HCT116 (cell line): Measurements from ENCODE around the gene OTP. TPM values are rescaled to one million over a fixed set of nuclear protein-coding genes. Genes with fewer than 3 reads are reported as not detected.

Experiments used
- ATAC-seq: fragments of 200-7000 bp; cut with Tn5 transposase; 2 replicates; pipeline ENCODE4 v1.9.1; 2020; ENCODE audit warnings: mild to moderate bottlenecking, moderate library complexity
- BruUV-seq: library from RNA; stranded (reverse); fragments of 400-500 nt; replicated peaks from 2 replicates; lab custom pipeline; 2021; lab: Mats Ljungman, UMichigan
- CTCF ChIA-PET: fragments of 300-600 bp; sonication (Branson Sonifier 250); formaldehyde crosslinking; loops from one replicate; lab custom pipeline; 2021; ENCODE audit warnings: antibody characterized with exemption; lab: Charles Lee
- POLR2A ChIA-PET: fragments of 300-600, 350-600 bp; sonication (Branson Sonifier 250); formaldehyde crosslinking; loops from one replicate; lab custom pipeline; 2021; ENCODE audit warnings: antibody characterized with exemption; lab: Charles Lee
- RAD21 ChIA-PET, 2 experiments: fragments of 300-600 bp; sonication (Branson Sonifier 250); formaldehyde crosslinking; loops; one replicate each; lab custom pipeline; 2023; ENCODE audit warnings: low total read pairs in 2 of 2; ENCODE audit not compliant: uncharacterized antibody in 2 of 2, unreplicated experiment in 2 of 2, low non-redundant PET in 1 of 2; lab: Charles Lee
- DNase-seq: peaks from one replicate; pipeline ENCODE4 v3.0.0-alpha.2; 2010; ENCODE audit warnings: low read depth, low spot score
- H2AFZ ChIP-seq: fragments of 200-600 bp; shearing (Covaris generic), sonication (generic); 2 replicates; pipeline ENCODE4 v1.6.1; 2017; ENCODE audit warnings: low read depth, mixed run types, mixed read lengths, antibody characterized with exemption, low read length; ENCODE audit not compliant: poor library complexity, severe bottlenecking
- H3K27ac ChIP-seq: 2 replicates; pipeline ENCODE4 v1.5.1; 2012; ENCODE audit warnings: low read depth, low read length
- H3K27me3 ChIP-seq: fragments of 200-600 bp; sonication (generic); 2 replicates; pipeline ENCODE4 v1.6.1; 2016; ENCODE audit warnings: mixed run types, low read length, mixed read lengths; ENCODE audit not compliant: insufficient read depth
- H3K36me3 ChIP-seq, 2 experiments: fragments of 200-500 bp in 1 of 2; fragments of 200-600 bp in 1 of 2; sonication (Bioruptor generic) in 1 of 2; sonication (generic) in 1 of 2; 2 replicates each; pipeline versions ENCODE4 v1.5.1 to v1.6.1; 2014 to 2016; ENCODE audit warnings: low read length in 2 of 2, inconsistent platforms in 1 of 2, mixed read lengths in 1 of 2, mixed run types in 1 of 2; ENCODE audit not compliant: insufficient read depth in 2 of 2, control insufficient read depth in 1 of 2
- H3K4me1 ChIP-seq, 2 experiments: fragments of 200-600 bp in 1 of 2; sonication (generic) in 1 of 2; 2 replicates each; pipeline versions ENCODE4 v1.5.1 to v1.6.1; 2012 to 2017; ENCODE audit warnings: low read length in 2 of 2, inconsistent platforms in 1 of 2, mild to moderate bottlenecking in 1 of 2, mixed read lengths in 1 of 2, mixed run types in 1 of 2, moderate library complexity in 1 of 2; ENCODE audit not compliant: insufficient read depth in 2 of 2, control insufficient read depth in 1 of 2
- H3K4me2 ChIP-seq: fragments of 200-600 bp; sonication (generic); 2 replicates; pipeline ENCODE4 v1.6.1; 2017; ENCODE audit warnings: mixed run types, low read length, mixed read lengths
- H3K4me3 ChIP-seq, 2 experiments: fragments of 200-600 bp in 1 of 2; sonication (generic) in 1 of 2; replicated peaks in 1 of 2; 2 replicates each; pipeline ENCODE4 v1.5.1; 2011 to 2016; ENCODE audit warnings: low read length in 2 of 2, control low read depth in 1 of 2, low read depth in 1 of 2, mild to moderate bottlenecking in 1 of 2, mixed read lengths in 1 of 2, mixed run types in 1 of 2
- H3K79me2 ChIP-seq: fragments of 200-600 bp; sonication (generic); 2 replicates; pipeline ENCODE4 v1.6.1; 2017; ENCODE audit warnings: mild to moderate bottlenecking, mixed run types, low read length, moderate library complexity, mixed read lengths; ENCODE audit not compliant: insufficient read depth
- H3K9ac ChIP-seq: fragments of 200-600 bp; sonication (generic); 2 replicates; pipeline ENCODE4 v1.6.1; 2016; ENCODE audit warnings: low read length, mixed read lengths
- H3K9me2 ChIP-seq: fragments of 200-600 bp; sonication (generic), shearing (Covaris generic); 2 replicates; pipeline ENCODE4 v1.6.1; 2017; ENCODE audit warnings: mixed run types, mild to moderate bottlenecking, moderate library complexity; ENCODE audit not compliant: insufficient read depth
- H3K9me3 ChIP-seq, 2 experiments: fragments of 200-500 bp in 1 of 2; fragments of 200-600 bp in 1 of 2; sonication (Bioruptor generic) in 1 of 2; sonication (generic) in 1 of 2; 2 replicates each; pipeline ENCODE4 v1.6.1; 2014 to 2017; ENCODE audit warnings: low read length in 2 of 2, mixed read lengths in 2 of 2, inconsistent platforms in 1 of 2, low read depth in 1 of 2, mild to moderate bottlenecking in 1 of 2, mixed run types in 1 of 2, moderate library complexity in 1 of 2; ENCODE audit not compliant: control insufficient read depth in 1 of 2, insufficient read depth in 1 of 2
- H4K20me1 ChIP-seq: fragments of 200-600 bp; sonication (generic), shearing (Covaris generic); 2 replicates; pipeline ENCODE4 v1.6.1; 2017; ENCODE audit warnings: mixed run types, mild to moderate bottlenecking, moderate library complexity; ENCODE audit not compliant: insufficient read depth
- ATF3 ChIP-seq: IDR thresholded peaks from 2 replicates; pipeline ENCODE4 v1.6.1; 2012
- CBX3 ChIP-seq: IDR thresholded peaks from 2 replicates; pipeline ENCODE4 v1.6.1; 2012; ENCODE audit warnings: low read depth
- CEBPB ChIP-seq: IDR thresholded peaks from 2 replicates; pipeline ENCODE4 v1.6.1; 2012; ENCODE audit warnings: low read depth
- CTCF ChIP-seq, 3 experiments: fragments of 200-600 bp in 1 of 3; sonication (generic) in 1 of 3; IDR thresholded peaks in 2 of 3; conservative IDR thresholded peaks in 1 of 3; 2 replicates each; pipeline ENCODE4 v1.5.1; 2012 to 2017; ENCODE audit warnings: low read depth in 2 of 3, low read length in 2 of 3, antibody characterized with exemption in 1 of 3, borderline replicate concordance in 1 of 3, control low read depth in 1 of 3, mild to moderate bottlenecking in 1 of 3, mixed read lengths in 1 of 3, mixed run types in 1 of 3, moderate library complexity in 1 of 3; ENCODE audit not compliant: insufficient read depth in 1 of 3
- EGR1 ChIP-seq: IDR thresholded peaks from 2 replicates; pipeline ENCODE4 v1.6.1; 2012; ENCODE audit warnings: low read depth
- EZH2phosphoT487 ChIP-seq: fragments of 200-600 bp; IDR thresholded peaks from 2 replicates; pipeline ENCODE4 v1.6.1; 2018; ENCODE audit warnings: antibody characterized with exemption, borderline replicate concordance
- FOSL1 ChIP-seq: IDR thresholded peaks from 2 replicates; pipeline ENCODE4 v1.6.1; 2012; ENCODE audit warnings: low read depth
- JUND ChIP-seq: IDR thresholded peaks from 2 replicates; pipeline ENCODE4 v1.6.1; 2012
- MAX ChIP-seq: IDR thresholded peaks from 2 replicates; pipeline ENCODE4 v1.6.1; 2012
- POLR2AphosphoS5 ChIP-seq: IDR thresholded peaks from 2 replicates; pipeline ENCODE4 v1.6.1; 2011; ENCODE audit warnings: mild to moderate bottlenecking, low read depth, low read length, moderate library complexity
- RAD21 ChIP-seq: IDR thresholded peaks from 2 replicates; pipeline ENCODE4 v1.6.1; 2012; ENCODE audit warnings: low read depth, mild to moderate bottlenecking
- REST ChIP-seq: IDR thresholded peaks from 2 replicates; pipeline ENCODE4 v1.6.1; 2012; ENCODE audit warnings: low read depth
- SIN3A ChIP-seq: IDR thresholded peaks from 2 replicates; pipeline ENCODE4 v1.6.1; 2012; ENCODE audit warnings: low read depth
- TCF7L2 ChIP-seq: IDR thresholded peaks from 2 replicates; pipeline ENCODE4 v1.7.0; 2011; ENCODE audit warnings: borderline replicate concordance, inconsistent platforms; ENCODE audit not compliant: insufficient read depth, insufficient read length; ENCODE audit errors: extremely low read depth
- YY1 ChIP-seq: IDR thresholded peaks from 2 replicates; pipeline ENCODE4 v1.6.1; 2011; ENCODE audit warnings: low read length, low read depth, moderate library complexity, mild to moderate bottlenecking; ENCODE audit not compliant: insufficient replicate concordance; ENCODE audit errors: extremely low read depth
- ZBTB33 ChIP-seq: IDR thresholded peaks from 2 replicates; pipeline ENCODE4 v1.6.1; 2011; ENCODE audit warnings: mild to moderate bottlenecking, low read length, moderate library complexity; ENCODE audit not compliant: insufficient replicate concordance; ENCODE audit errors: extremely low read depth
- ZFX ChIP-seq: fragments of 450-650 bp; IDR thresholded peaks from 2 replicates; pipeline ENCODE4 v1.6.1; 2017
- ZNF274 ChIP-seq: fragments of 200-500 bp; sonication (Bioruptor generic); IDR thresholded peaks from 2 replicates; pipeline ENCODE4 v1.6.1; 2014; ENCODE audit warnings: mild to moderate bottlenecking, low read depth, low read length, inconsistent platforms
- intact Hi-C: fragments of 100-400 bp; cut with micrococcal nuclease; formaldehyde crosslinking; loops from 2 replicates; pipeline ENCODE4 v1.10.0; 2022
- total RNA-seq: library from RNA; stranded (reverse); gene quantifications from one replicate; pipeline ENCODE4 v1.2.1, GENCODE V29; 2021; ENCODE audit not compliant: unreplicated experiment

OTP gene
- total RNA-seq, 1 experiment from 2014 or later, result 0.07 TPM

GRCh38 chr5:77683171-77683732, 44.7 kb upstream of the OTP start:
- Histone ChIP-seq H3K79me2 (no peaks in the 10 kb centered on the region), H3K9me3 (no peaks in the 10 kb centered on the region), H3K27ac (no peak overlapping the region), H3K9me2 (no peaks in the 10 kb centered on the region), H3K36me3 (no peaks in the 10 kb centered on the region), H3K9ac (no peak overlapping the region), H3K4me1 (no peaks in the 10 kb centered on the region), H3K4me2 (no peak overlapping the region), H2AFZ (no peak overlapping the region), H3K4me3 (no peak overlapping the region), H4K20me1 (no peaks in the 10 kb centered on the region), H3K27me3 (no peaks in the 10 kb centered on the region)
- RAD21 ChIA-PET, result no interaction called here
- DNase-seq (no peak), ATAC-seq (no peak)
- POLR2A ChIA-PET, result no interaction called here
- no TSS peak for BruUV-seq
- CTCF ChIA-PET, result no interaction called here
- intact Hi-C loops, result no loop called here
- TF ChIP-seq CBX3 (no peak), CEBPB (no peak), EZH2phosphoT487 (no peak), ZBTB33 (no peak), ATF3 (no peak), SIN3A (no peak), RAD21 (no peak), REST (no peak), CTCF (IDR thresholded peaks at IDR 0.05 in 2 of 3, conservative IDR thresholded peaks at IDR 0.05 in 1 of 3; ENCODE audit: borderline replicate concordance in 1 of 3, insufficient read depth in 1 of 3, low read depth in 2 of 3, low read length in 2 of 3) (no peak), FOSL1 (no peak), JUND (no peak), TCF7L2 (no peak), POLR2AphosphoS5 (no peak), ZFX (no peak), EGR1 (no peak), YY1 (no peak), MAX (no peak), ZNF274 (no peak)
